MM.1S (cell line): ENCODE results near the gene CMPK2.

Source experiments
- DNase-seq: peaks from one replicate; pipeline ENCODE4 v3.0.0-alpha.2; 2015
- H2AFZ ChIP-seq: fragments of 300-600 bp; sonication (generic); 2 replicates; pipeline ENCODE4 v1.6.0; 2016; ENCODE audit warnings: antibody characterized with exemption, low read length
- H3F3A ChIP-seq: fragments of 300-600 bp; sonication (generic); 2 replicates; pipeline ENCODE4 v1.6.1; 2016; ENCODE audit warnings: mild to moderate bottlenecking, antibody characterized with exemption, low read length, moderate library complexity, mixed read lengths; ENCODE audit not compliant: insufficient read depth
- H3K27ac ChIP-seq: fragments of 300-600 bp; sonication (generic); 2 replicates; pipeline ENCODE4 v1.5.1; 2016; ENCODE audit warnings: mild to moderate bottlenecking, low read length
- H3K27me3 ChIP-seq: fragments of 300-600 bp; sonication (generic); replicated peaks from 2 replicates; pipeline ENCODE4 v1.6.0; 2016; ENCODE audit warnings: low read length; ENCODE audit not compliant: insufficient read depth
- H3K36me3 ChIP-seq: fragments of 300-600 bp; sonication (generic); replicated peaks from 2 replicates; pipeline ENCODE4 v1.6.1; 2016; ENCODE audit warnings: mild to moderate bottlenecking, low read length, mixed read lengths; ENCODE audit not compliant: insufficient read depth
- H3K4me1 ChIP-seq: fragments of 300-600 bp; sonication (generic); 2 replicates; pipeline ENCODE4 v1.6.1; 2016; ENCODE audit warnings: low read length, mixed read lengths
- H3K4me2 ChIP-seq: fragments of 300-600 bp; sonication (generic); 2 replicates; pipeline ENCODE4 v1.6.0; 2016; ENCODE audit warnings: low read depth, low read length
- H3K4me3 ChIP-seq: fragments of 300-600 bp; sonication (generic); 2 replicates; pipeline ENCODE4 v1.5.1; 2016; ENCODE audit warnings: low read length, mixed read lengths
- H3K79me2 ChIP-seq: fragments of 300-600 bp; sonication (generic); 2 replicates; pipeline ENCODE4 v1.6.1; 2016; ENCODE audit warnings: mixed run types, low read length, mixed read lengths
- H3K9ac ChIP-seq: fragments of 300-600 bp; sonication (generic); 2 replicates; pipeline ENCODE4 v1.6.1; 2016; ENCODE audit warnings: low read length, mixed read lengths
- H3K9me2 ChIP-seq: fragments of 300-600 bp; sonication (generic); replicated peaks from 2 replicates; pipeline ENCODE4 v1.6.1; 2016; ENCODE audit warnings: mild to moderate bottlenecking, low read length, mixed read lengths; ENCODE audit not compliant: insufficient read depth
- H3K9me3 ChIP-seq: fragments of 300-600 bp; sonication (generic); replicated peaks from 2 replicates; pipeline ENCODE4 v1.6.1; 2016; ENCODE audit warnings: mild to moderate bottlenecking, low read length, mixed read lengths; ENCODE audit not compliant: insufficient read depth
- H4K20me1 ChIP-seq: fragments of 300-600 bp; sonication (generic); 2 replicates; pipeline ENCODE4 v1.6.1; 2016; ENCODE audit warnings: mild to moderate bottlenecking, low read length, moderate library complexity, mixed read lengths; ENCODE audit not compliant: insufficient read depth
- CTCF ChIP-seq: fragments of 300-600 bp; sonication (generic); IDR thresholded peaks from 2 replicates; pipeline ENCODE4 v1.5.1; 2016; ENCODE audit warnings: antibody characterized with exemption, low read length, mixed read lengths
- EZH2 ChIP-seq: fragments of 300-600 bp; sonication (generic); optimal IDR thresholded peaks from 2 replicates; pipeline ENCODE3; 2017; ENCODE audit warnings: low read depth, mild to moderate bottlenecking, antibody characterized with exemption, low read length, mixed read lengths
- EZH2phosphoT487 ChIP-seq: fragments of 300-600 bp; sonication (generic); IDR thresholded peaks from 2 replicates; pipeline ENCODE4 v1.6.1; 2018; ENCODE audit warnings: antibody characterized with exemption, low read length

CMPK2 gene

DNA sequence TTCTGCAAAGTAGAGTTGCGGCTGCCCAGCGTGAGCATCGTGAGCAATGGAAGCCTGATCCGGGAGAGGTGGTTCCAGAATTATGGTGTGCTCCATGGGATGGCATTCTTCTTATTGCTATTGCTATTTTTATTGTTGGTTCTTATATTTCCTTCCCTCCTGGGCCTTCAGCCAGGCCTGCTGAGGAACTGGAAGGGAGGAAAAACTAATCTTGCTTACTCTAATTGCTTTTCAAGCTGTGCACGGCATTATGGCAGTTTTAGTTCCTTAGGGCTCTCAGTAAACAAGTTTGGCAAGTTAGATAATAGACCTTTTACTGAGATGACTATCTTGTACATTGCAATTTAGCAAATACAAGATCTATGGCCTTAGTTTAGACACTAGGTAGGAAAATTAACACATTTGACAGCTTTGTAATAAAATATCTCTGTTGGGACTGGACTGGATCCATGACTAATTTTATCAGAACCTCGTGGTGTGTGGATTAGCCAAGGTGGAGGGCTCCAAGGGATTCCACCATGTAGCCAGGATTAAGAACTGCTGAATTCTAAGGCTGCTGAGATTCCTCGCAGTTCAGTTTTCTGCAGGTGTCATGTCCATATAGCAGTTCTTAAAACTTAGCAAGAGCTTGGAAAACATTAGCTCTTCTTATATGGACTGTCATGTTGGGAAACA lies 17.9 kb upstream of the CMPK2 start:
- no peak overlapping the region for H2AFZ ChIP-seq
- no peak overlapping the region for H3K4me2 ChIP-seq
- no peaks in the 10 kb centered on the region for H3K79me2 ChIP-seq
- no peaks in the 10 kb centered on the region for H3K9me3 ChIP-seq
- no peaks in the 10 kb centered on the region for H3K27me3 ChIP-seq
- H3K36me3 ChIP-seq, result no peaks in the 10 kb centered on the region
- no peak overlapping the region for H3K9ac ChIP-seq
- no peaks in the 10 kb centered on the region; the same call in 1 of the 2 replicates for H3K4me1 ChIP-seq
- no peaks in the 10 kb centered on the region for H3K9me2 ChIP-seq
- no peak overlapping the region for H3K27ac ChIP-seq
- no peak for DNase-seq
- no peaks in the 10 kb centered on the region for H4K20me1 ChIP-seq
- H3F3A ChIP-seq, result no peaks in the 10 kb centered on the region
- H3K4me3 ChIP-seq, result no peak overlapping the region
- TF ChIP-seq EZH2, result no peak
- TF ChIP-seq CTCF, result no peak
- TF ChIP-seq EZH2phosphoT487, result no peak

- Histone ChIP-seq H3K79me2 (no peaks in the 10 kb centered on the region), H3K27me3 (no peaks in the 10 kb centered on the region), H3K9me2 (no peaks in the 10 kb centered on the region), H3K9ac (no peak overlapping the region), H2AFZ (no peak overlapping the region), H3K4me1 (peaks cover 17% of the 10 kb centered on the region), H3K9me3 (no peaks in the 10 kb centered on the region), H3K36me3 (no peaks in the 10 kb centered on the region), H3K4me2 (no peak overlapping the region), H3K27ac (no peak overlapping the region), H3K4me3 (no peak overlapping the region), H3F3A (peaks cover 8% of the 10 kb centered on the region), H4K20me1 (no peaks in the 10 kb centered on the region)
- no peak for TF ChIP-seq EZH2
- no peak for TF ChIP-seq EZH2phosphoT487
- TF ChIP-seq CTCF, result no peak
- DNase-seq, result no peak
Measured at GRCh38 chr2:6881516-6881915, 15.8 kb upstream of the CMPK2 start.

DNA sequence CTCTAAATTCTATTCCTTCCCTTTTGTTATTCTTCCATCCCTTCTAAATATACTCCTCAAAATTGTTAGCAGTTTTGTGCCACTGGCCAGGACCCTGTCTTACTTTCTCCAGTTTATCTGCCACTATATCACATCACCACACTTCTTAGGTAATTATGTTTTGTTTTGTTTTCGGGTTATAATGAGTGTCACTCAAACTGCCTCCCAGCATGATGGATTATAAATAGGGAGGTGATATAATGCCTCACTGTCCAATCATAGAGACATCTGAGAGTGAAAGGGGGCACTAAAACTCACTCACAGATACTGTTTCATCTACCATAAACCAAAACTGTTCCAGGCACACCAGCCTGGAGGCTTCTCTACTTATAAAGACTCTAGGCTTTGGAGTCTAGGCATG lies 15.3 kb upstream of the CMPK2 start:
- Histone ChIP-seq H4K20me1 (no peaks in the 10 kb centered on the region), H3K27ac (no peak overlapping the region), H3K36me3 (no peaks in the 10 kb centered on the region), H3K4me2 (no peak overlapping the region), H3F3A (peaks cover 8% of the 10 kb centered on the region), H2AFZ (no peak overlapping the region), H3K4me1 (peaks cover 17% of the 10 kb centered on the region), H3K79me2 (no peaks in the 10 kb centered on the region), H3K9me3 (no peaks in the 10 kb centered on the region), H3K9me2 (no peaks in the 10 kb centered on the region), H3K27me3 (no peaks in the 10 kb centered on the region), H3K9ac (no peak overlapping the region), H3K4me3 (no peak overlapping the region)
- TF ChIP-seq EZH2, result no peak
- TF ChIP-seq CTCF, result no peak
- no peak for TF ChIP-seq EZH2phosphoT487
- no peak for DNase-seq
